HepG2 (cell line): ENCODE data around the gene SLC25A19. TPM values are rescaled to one million over a fixed set of nuclear protein-coding genes. Genes with fewer than 3 reads are reported as not detected.

Experiments used
- AGO2 ChIP-seq: fragments of 200-400 bp; formaldehyde crosslinking; optimal IDR thresholded peaks from 2 replicates; pipeline ENCODE3; 2017; ENCODE audit warnings: mild to moderate bottlenecking, low read depth, low read length, moderate library complexity
- ATF7 ChIP-seq, 2 experiments: fragments of 450-650 bp in 1 of 2; sonication (generic) in 1 of 2; formaldehyde crosslinking in 1 of 2; IDR thresholded peaks; 2 replicates each; pipeline versions ENCODE4 v1.4.0 to v1.6.1; 2016 to 2020; ENCODE audit warnings: antibody characterized with exemption in 1 of 2, mild to moderate bottlenecking in 1 of 2, missing genetic modification reagents in 1 of 2
- EP300 ChIP-seq, 3 experiments: sonication (generic) in 1 of 3; formaldehyde crosslinking in 1 of 3; IDR thresholded peaks; 2 replicates each; pipeline versions ENCODE4 v1.5.1 to v1.6.1; 2011 to 2020; ENCODE audit warnings: low read depth in 2 of 3, low read length in 2 of 3, borderline replicate concordance in 1 of 3, improper control_type of control experiment in 1 of 3, mild to moderate bottlenecking in 1 of 3, missing genetic modification reagents in 1 of 3, moderate library complexity in 1 of 3
- GFI1 ChIP-seq: sonication (generic); formaldehyde crosslinking; IDR thresholded peaks from 2 replicates; pipeline ENCODE4 v1.5.0; 2020; ENCODE audit warnings: missing genetic modification reagents, mild to moderate bottlenecking, borderline replicate concordance
- KDM2A ChIP-seq: sonication (generic); formaldehyde crosslinking; IDR thresholded peaks from 2 replicates; pipeline ENCODE4 v1.4.0; 2020; ENCODE audit warnings: low read depth, missing genetic modification reagents, borderline replicate concordance
- MYC ChIP-seq: sonication (generic); formaldehyde crosslinking; IDR thresholded peaks from 2 replicates; pipeline ENCODE4 v1.9.0; 2021; ENCODE audit warnings: missing genetic modification reagents, borderline replicate concordance
- POLR2A ChIP-seq, 2 experiments: IDR thresholded peaks; 2 replicates each; pipeline ENCODE4 v1.6.1; 2011; ENCODE audit warnings: low read depth in 2 of 2, low read length in 2 of 2, mild to moderate bottlenecking in 1 of 2, moderate library complexity in 1 of 2; ENCODE audit not compliant: insufficient read depth in 1 of 2
- ZKSCAN5 ChIP-seq: sonication (generic); formaldehyde crosslinking; IDR thresholded peaks from 2 replicates; pipeline ENCODE4 v1.5.1; 2020; ENCODE audit warnings: mild to moderate bottlenecking, missing genetic modification reagents
- ZNF354B ChIP-seq: sonication (generic); formaldehyde crosslinking; IDR thresholded peaks from 2 replicates; pipeline ENCODE4 v1.8.0; 2022; ENCODE audit warnings: mild to moderate bottlenecking, missing genetic modification reagents
- ZNF460 ChIP-seq: sonication (generic); formaldehyde crosslinking; IDR thresholded peaks from 2 replicates; pipeline ENCODE4 v1.5.1; 2020; ENCODE audit warnings: missing genetic modification reagents, mild to moderate bottlenecking, borderline replicate concordance
- polyA plus RNA-seq, 8 experiments: library from polyadenylated mRNA; depleted of rRNA in 3 of 8; stranded (reverse) in 7 of 8; unstranded in 1 of 8; fragments of >200 nt; fragmentation: Illumina TruSeq in 4 of 8; extraction: Trizol in 4 of 8; gene quantifications; 2 replicates each; pipeline versions ENCODE4 v1.2.1 to v1.2.3, GENCODE V29; 2011 to 2016; ENCODE audit warnings: low read depth in 4 of 8, missing spikeins in 1 of 8, mixed read lengths in 1 of 8; ENCODE audit not compliant: insufficient read depth in 1 of 8
- total RNA-seq, 5 experiments: library from RNA; depleted of rRNA; stranded (reverse); fragments of >200 nt; fragmentation: Illumina TruSeq; extraction: Trizol; gene quantifications; 2 replicates each; pipeline ENCODE4 v1.2.3, GENCODE V29; 2016; ENCODE audit warnings: low read depth in 1 of 5
- TF ChIP-seq, protein P1 (sequence below): IDR thresholded peaks from 2 replicates; pipeline ENCODE4 v1.6.1; 2012; ENCODE audit warnings: low read depth, low read length, improper control_type of control experiment
- TF ChIP-seq, protein P2 (sequence below): sonication (generic); formaldehyde crosslinking; IDR thresholded peaks from 2 replicates; pipeline ENCODE4 v1.5.0; 2020; ENCODE audit warnings: mild to moderate bottlenecking, missing genetic modification reagents
- TF ChIP-seq, protein P3 (sequence below): sonication (generic); formaldehyde crosslinking; IDR thresholded peaks from 2 replicates; pipeline ENCODE4 v1.4.0; 2020; ENCODE audit warnings: missing genetic modification reagents, borderline replicate concordance
- TF ChIP-seq, protein P4 (sequence below): sonication (generic); formaldehyde crosslinking; IDR thresholded peaks from 2 replicates; pipeline ENCODE4 v1.8.0; 2022; ENCODE audit warnings: mild to moderate bottlenecking, missing genetic modification reagents, borderline replicate concordance

SLC25A19 gene
- total and polyA plus RNA-seq, 2 of the 13 experiments (the other 11 are each of a cell fraction or from before 2014, with no cell fraction given) = 24.4 to 41.4 TPM

DNA sequence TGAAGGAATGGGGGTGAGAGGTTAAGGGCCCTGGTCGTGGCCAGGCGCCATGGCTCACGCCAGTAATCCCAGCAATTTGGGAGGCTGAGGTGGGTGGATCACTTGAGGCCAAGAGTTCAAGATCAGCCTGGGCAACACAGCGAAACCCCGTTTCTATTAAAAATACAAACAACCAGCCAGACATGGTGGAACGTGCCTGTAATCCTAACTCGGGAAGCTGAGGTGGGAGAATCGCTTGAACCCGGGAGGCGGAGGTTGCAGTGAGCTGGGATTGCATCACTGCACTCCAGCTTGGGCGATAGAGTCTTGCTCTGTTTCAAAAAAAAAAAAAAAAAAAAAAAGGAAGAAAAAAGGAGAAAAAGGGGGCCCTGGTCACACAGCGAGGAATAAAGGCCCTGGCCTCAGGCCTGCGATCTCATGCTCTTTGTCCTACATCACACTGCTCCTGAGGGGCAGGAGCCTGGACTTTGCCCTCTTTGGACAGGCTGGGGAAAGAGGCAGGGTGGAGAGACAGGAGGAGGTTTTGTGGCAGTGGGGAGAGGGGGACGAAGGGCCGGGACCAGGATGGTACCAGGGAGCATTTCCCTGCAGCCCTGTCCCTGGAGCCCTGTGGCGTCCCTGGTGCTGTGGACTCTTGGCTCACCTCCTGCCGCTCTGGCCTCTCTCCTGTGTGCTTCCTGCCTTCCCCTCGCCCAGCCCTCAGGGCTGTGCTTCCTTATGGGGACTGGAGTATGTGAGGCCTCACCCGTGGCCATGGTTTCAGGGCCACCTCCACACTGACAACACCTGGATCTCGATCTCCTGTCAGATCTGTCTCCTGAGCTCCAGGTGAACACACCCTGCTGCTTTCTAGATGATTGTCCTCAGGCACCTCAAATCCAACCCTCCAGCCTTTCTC lies 19.7 kb upstream of the SLC25A19 start (continued):
- TF ChIP-seq, protein P1, sequence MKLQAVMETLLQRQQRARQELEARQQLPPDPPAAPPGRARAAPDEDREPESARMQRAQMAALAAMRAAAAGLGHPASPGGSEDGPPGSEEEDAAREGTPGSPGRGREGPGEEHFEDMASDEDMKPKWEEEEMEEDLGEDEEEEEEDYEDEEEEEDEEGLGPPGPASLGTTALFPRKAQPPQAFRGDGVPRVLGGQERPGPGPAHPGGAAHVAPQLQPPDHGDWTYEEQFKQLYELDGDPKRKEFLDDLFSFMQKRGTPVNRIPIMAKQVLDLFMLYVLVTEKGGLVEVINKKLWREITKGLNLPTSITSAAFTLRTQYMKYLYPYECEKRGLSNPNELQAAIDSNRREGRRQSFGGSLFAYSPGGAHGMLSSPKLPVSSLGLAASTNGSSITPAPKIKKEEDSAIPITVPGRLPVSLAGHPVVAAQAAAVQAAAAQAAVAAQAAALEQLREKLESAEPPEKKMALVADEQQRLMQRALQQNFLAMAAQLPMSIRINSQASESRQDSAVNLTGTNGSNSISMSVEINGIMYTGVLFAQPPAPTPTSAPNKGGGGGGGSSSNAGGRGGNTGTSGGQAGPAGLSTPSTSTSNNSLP = no peak
- TF ChIP-seq MYC (peak; percentile 85), ZNF354B (CRISPR knock-in tag) (no peak), ZNF460 (CRISPR knock-in tag) (peak; percentile 37; the same call in 1 of the 2 replicates), AGO2 (peak; percentile 35), GFI1 (CRISPR knock-in tag) (peak; percentile 86), ATF7 (IDR thresholded peaks at IDR 0.05) (0 out of 2 replicates have a peak, but pooled peaks have one; percentile 16), ATF7 (CRISPR knock-in tag; IDR thresholded peaks at IDR 0.05) (peak; percentile 77; the same call in 1 of the 2 replicates), KDM2A (CRISPR knock-in tag) (peak; percentile 41; the same call in 1 of the 2 replicates), EP300 (IDR thresholded peaks at IDR 0.05; ENCODE audit: low read depth in 2 of 2, low read length in 2 of 2) (peak; percentile 53 to 67; a peak in 2 of 4 replicates), EP300 (CRISPR knock-in tag; IDR thresholded peaks at IDR 0.05; ENCODE audit: borderline replicate concordance) (peak; percentile 53; the same call in 1 of the 2 replicates), ZKSCAN5 (CRISPR knock-in tag) (peak; percentile 94), POLR2A (IDR thresholded peaks at IDR 0.05; ENCODE audit: insufficient read depth in 1 of 2, low read depth in 2 of 2, low read length in 2 of 2) (peak; percentile 93)
- TF ChIP-seq, protein P2, sequence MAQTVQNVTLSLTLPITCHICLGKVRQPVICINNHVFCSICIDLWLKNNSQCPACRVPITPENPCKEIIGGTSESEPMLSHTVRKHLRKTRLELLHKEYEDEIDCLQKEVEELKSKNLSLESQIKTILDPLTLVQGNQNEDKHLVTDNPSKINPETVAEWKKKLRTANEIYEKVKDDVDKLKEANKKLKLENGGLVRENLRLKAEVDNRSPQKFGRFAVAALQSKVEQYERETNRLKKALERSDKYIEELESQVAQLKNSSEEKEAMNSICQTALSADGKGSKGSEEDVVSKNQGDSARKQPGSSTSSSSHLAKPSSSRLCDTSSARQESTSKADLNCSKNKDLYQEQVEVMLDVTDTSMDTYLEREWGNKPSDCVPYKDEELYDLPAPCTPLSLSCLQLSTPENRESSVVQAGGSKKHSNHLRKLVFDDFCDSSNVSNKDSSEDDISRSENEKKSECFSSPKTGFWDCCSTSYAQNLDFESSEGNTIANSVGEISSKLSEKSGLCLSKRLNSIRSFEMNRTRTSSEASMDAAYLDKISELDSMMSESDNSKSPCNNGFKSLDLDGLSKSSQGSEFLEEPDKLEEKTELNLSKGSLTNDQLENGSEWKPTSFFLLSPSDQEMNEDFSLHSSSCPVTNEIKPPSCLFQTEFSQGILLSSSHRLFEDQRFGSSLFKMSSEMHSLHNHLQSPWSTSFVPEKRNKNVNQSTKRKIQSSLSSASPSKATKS = no peak
- TF ChIP-seq, protein P3, sequence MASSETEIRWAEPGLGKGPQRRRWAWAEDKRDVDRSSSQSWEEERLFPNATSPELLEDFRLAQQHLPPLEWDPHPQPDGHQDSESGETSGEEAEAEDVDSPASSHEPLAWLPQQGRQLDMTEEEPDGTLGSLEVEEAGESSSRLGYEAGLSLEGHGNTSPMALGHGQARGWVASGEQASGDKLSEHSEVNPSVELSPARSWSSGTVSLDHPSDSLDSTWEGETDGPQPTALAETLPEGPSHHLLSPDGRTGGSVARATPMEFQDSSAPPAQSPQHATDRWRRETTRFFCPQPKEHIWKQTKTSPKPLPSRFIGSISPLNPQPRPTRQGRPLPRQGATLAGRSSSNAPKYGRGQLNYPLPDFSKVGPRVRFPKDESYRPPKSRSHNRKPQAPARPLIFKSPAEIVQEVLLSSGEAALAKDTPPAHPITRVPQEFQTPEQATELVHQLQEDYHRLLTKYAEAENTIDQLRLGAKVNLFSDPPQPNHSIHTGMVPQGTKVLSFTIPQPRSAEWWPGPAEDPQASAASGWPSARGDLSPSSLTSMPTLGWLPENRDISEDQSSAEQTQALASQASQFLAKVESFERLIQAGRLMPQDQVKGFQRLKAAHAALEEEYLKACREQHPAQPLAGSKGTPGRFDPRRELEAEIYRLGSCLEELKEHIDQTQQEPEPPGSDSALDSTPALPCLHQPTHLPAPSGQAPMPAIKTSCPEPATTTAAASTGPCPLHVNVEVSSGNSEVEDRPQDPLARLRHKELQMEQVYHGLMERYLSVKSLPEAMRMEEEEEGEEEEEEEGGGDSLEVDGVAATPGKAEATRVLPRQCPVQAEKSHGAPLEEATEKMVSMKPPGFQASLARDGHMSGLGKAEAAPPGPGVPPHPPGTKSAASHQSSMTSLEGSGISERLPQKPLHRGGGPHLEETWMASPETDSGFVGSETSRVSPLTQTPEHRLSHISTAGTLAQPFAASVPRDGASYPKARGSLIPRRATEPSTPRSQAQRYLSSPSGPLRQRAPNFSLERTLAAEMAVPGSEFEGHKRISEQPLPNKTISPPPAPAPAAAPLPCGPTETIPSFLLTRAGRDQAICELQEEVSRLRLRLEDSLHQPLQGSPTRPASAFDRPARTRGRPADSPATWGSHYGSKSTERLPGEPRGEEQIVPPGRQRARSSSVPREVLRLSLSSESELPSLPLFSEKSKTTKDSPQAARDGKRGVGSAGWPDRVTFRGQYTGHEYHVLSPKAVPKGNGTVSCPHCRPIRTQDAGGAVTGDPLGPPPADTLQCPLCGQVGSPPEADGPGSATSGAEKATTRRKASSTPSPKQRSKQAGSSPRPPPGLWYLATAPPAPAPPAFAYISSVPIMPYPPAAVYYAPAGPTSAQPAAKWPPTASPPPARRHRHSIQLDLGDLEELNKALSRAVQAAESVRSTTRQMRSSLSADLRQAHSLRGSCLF = no peak
- TF ChIP-seq, protein P4, sequence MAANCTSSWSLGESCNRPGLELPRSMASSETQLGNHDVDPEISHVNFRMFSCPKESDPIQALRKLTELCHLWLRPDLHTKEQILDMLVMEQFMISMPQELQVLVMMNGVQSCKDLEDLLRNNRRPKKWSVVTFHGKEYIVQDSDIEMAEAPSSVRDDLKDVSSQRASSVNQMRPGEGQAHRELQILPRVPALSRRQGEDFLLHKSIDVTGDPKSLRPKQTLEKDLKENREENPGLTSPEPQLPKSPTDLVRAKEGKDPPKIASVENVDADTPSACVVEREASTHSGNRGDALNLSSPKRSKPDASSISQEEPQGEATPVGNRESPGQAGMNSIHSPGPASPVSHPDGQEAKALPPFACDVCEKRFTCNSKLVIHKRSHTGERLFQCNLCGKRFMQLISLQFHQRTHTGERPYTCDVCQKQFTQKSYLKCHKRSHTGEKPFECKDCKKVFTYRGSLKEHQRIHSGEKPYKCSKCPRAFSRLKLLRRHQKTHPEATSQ (CRISPR knock-in tag) = no peak
